ENCODE measurements around the gene TEAD2.

- TF ChIP-seq CTCF (conservative IDR thresholded peaks at IDR 0.05; ENCODE audit: low read length) (no peak), EZH2phosphoT487 (IDR thresholded peaks at IDR 0.05; ENCODE audit: borderline replicate concordance) (no peak)
These were observed 28.7 kb upstream of the TEAD2 start for GRCh38 chr19:49390929-49391359.
